Lung microvascular endothelial cell (primary cell): Measurements from ENCODE around the gene TYK2. TPM values are rescaled to one million over a fixed set of nuclear protein-coding genes. Genes with fewer than 3 reads are reported as not detected.
"Not testable (repeated sequence)": the region's sequence is repeated elsewhere in the genome, so short reads cannot be mapped to it uniquely, and the experiment has no call there.

Experiments used
- DNase-seq, 2 donors: peaks; one replicate each; pipeline versions ENCODE4 v3.0.0 to v3.0.0-alpha.2; 2010; ENCODE audit warnings: low read depth in 2 of 2
- total RNA-seq: library from RNA; depleted of rRNA; stranded (reverse); fragments of >200 nt; gene quantifications from 2 replicates; pipeline ENCODE4 v1.2.1, GENCODE V29; 2014

The TYK2 gene
- total RNA-seq, 1 donor from 2014 or later = 74.0 TPM

GRCh38 chr19:10377140-10377640 lies 3.2 kb downstream of the TYK2 start:
- DNase-seq = not testable (repeated sequence)

GRCh38 chr19:10374931-10375330 lies 5.4 kb downstream of the TYK2 start:
- no peak for DNase-seq

GRCh38 chr19:10372690-10373089 lies 7.7 kb downstream of the TYK2 start:
- no peak for DNase-seq

GRCh38 chr19:10368101-10368803 lies 12.1 kb downstream of the TYK2 start:
- DNase-seq = no peak

GRCh38 chr19:10366950-10367512 lies 13.3 kb downstream of the TYK2 start:
- not testable (repeated sequence) for DNase-seq

GRCh38 chr19:10365518-10365917 lies 14.9 kb downstream of the TYK2 start:
- no peak for DNase-seq

GRCh38 chr19:10364644-10365043 lies 15.7 kb downstream of the TYK2 start:
- DNase-seq = peak in 1 of 2 donors; percentile 12

- no peak for DNase-seq
Measured at GRCh38 chr19:10363789-10364281, 16.5 kb downstream of the TYK2 start.

- DNase-seq = no peak
Measured at GRCh38 chr19:10362259-10362658, 18.1 kb downstream of the TYK2 start.

GRCh38 chr19:10361569-10362011 lies 18.8 kb downstream of the TYK2 start:
- no peak for DNase-seq

- no peak for DNase-seq
Measured at GRCh38 chr19:10356431-10356830, 23.9 kb downstream of the TYK2 start.

GRCh38 chr19:10353793-10354391 lies 26.5 kb downstream of the TYK2 start:
- peak in 1 of 2 donors; percentile 45 for DNase-seq

- no peak for DNase-seq
Measured at GRCh38 chr19:10352764-10353671, 27.4 kb downstream of the TYK2 start.

GRCh38 chr19:10346509-10346908 lies 33.9 kb downstream of the TYK2 start:
- DNase-seq = no peak

- no peak for DNase-seq
Measured at GRCh38 chr19:10344780-10345179, 35.6 kb downstream of the TYK2 start.

GRCh38 chr19:10343495-10343894 lies 36.9 kb downstream of the TYK2 start:
- no peak for DNase-seq

GRCh38 chr19:10339977-10340376 lies 40.4 kb downstream of the TYK2 start:
- DNase-seq = no peak

GRCh38 chr19:10339380-10339960 lies 40.9 kb downstream of the TYK2 start, which contains the start of gene ICAM3:
Gene ICAM3, minus strand, starts transcription at chr19:10339624. Its CDS starts 10 bp downstream, at chr19:10339614.
- no peak for DNase-seq

- DNase-seq = no peak
Measured at GRCh38 chr19:10338940-10339339, 41.4 kb downstream of the TYK2 start.

GRCh38 chr19:10336725-10337124 lies 43.6 kb downstream of the TYK2 start:
- DNase-seq = not testable (repeated sequence)
